Activated effector memory CD4-positive, alpha-beta T cell treated with Interleukin-2 at 50 U/mL for 16 hours (primary cell): ENCODE measurements around the gene PACS1.

Experiments used
- DNase-seq: peaks from one replicate; pipeline ENCODE4 v3.0.0-alpha.2; 2020

PACS1 gene

DNA sequence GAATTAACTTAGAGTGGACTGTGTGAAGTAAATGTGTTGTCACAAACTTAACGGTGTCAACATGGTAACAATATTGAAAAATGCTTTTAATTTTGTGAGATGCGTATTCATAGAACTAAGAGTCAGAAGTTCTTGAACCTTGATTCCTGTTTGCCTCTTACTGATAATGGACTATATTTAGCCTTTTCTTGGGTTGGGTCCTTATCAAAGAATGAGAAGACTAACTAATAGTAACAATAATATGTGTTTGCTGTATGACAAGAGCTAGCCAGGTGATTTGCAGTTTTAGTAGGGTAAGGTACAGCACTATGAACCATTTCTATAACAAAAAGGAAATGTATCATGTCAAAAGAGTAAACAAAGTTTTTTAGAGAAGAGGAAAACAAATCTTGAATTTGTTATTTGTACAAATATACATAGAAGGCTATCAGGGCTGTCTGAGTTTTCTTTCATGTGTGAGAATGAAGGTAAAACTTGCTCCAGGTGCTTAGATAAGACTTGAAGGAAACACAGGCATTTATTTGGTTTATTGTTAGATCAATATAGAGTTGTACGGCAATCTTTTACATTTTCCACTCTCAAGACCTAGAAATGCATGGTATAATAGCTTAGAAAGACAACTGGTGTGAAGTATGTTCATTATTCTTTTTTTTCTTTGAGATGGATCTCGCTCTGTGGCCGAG is 74.1 kb downstream of the PACS1 start:
- no peak for DNase-seq

DNA sequence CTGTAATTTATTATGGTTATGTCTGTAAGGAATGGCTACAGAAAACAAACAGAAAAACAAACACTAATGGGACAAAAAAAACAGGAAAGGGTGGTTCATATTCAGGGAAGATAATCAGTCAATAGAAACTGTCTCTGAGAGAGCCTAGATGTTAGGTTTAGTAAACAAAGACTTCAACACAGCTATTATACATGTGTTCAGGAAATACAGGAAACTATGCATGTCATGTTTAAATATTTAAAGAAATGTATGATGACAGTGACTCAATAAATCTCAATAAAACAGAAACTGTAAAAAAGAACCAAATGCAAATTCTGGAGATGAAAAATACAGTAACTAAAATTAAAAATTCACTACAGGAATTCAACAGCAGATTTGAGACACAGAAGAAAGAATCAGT is 76.0 kb downstream of the PACS1 start:
- no peak for DNase-seq

DNA sequence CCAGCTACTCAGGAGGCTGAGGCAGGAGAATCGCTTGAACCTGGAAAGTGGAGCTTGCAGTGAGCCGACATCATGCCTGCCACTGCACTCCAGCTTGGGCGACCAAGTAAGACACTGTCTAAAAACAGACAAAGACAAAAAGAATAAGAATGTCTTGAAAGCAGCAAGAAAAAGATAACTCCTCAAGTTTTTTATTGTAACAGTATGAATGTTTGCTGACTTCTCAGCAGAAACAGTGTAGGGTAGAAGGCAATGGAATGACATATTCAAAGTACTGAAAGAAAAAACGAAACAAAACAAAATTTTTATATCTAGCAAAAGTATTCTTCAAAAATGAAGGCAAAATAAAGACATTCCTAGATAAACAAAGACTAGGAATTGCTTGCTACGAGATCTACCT is 76.9 kb downstream of the PACS1 start:
- DNase-seq = no peak

DNA sequence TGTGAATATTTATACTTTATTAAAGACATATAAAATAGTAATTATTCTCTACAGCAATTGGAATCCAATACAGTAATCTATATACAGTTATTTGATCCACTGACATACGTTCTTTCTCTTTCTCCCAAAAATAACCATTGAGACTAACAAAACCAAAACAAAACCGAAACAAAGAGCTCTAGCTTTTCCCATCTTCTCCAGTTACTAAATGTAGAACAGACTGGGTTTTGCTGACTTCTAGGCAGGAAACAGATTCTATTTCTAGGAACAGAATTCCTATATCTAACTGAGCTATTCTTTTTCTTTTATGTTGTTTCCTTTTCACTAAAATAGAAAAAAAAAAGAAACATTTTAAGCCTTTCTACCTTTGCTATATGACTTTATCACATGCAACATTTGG is 80.1 kb downstream of the PACS1 start:
- no peak for DNase-seq

DNA sequence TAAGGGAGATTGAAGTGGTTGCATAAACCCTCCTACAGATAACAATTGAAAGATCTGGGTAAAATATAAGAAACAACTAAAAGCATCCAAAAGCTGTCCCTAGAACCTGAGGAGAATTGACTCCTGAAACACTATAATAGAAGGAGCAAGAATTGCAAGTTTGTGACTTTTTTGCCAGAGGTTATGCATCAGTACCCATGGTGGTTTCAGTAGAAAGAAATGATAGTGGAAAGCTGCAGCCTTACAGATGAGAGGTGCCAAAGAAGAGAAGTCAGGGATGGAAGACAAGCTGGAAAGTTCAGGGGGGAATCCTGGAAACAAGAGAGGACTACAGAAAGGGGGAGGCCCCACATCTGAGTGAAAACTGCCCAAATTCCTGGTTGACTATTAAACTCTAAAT is 80.7 kb downstream of the PACS1 start:
- DNase-seq = no peak

DNA sequence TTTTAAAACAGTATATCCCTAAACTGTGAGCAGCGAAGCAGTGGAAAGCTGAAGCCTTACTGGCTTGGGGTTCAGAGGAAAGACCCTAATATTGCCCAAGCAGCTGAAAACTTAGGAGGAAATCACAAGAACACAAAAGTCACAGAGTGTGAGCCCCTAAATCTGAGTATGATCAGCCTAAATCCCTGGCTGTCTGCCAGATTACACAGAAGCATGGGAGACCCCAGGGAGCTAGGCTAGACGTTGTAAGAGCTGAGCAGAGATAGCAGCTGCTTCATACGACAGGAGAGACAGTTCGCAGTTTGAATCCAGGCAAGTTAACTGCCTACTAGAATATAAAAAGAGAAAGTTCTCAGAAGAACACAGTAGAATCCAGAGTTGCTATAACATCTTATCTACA is 81.2 kb downstream of the PACS1 start:
- DNase-seq = no peak

DNA sequence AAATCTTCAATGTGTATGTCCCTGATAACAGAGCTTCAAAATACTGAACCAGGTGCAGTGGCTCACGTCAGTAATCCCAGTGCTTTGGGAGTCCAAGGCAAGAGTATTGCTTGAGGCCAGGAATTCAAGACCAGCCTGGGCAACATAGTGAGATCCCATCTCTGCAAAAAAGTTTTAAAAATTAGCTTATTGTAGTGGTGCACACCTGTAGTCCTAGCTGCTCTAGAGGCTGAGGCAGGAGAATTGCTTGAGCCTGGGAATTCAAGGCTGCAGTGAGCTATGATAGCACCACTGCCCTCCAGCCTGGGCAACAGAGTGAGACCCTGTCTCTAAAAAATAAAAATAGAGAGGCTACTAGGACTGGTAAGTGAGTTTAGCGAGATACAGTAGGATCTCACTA is 84.0 kb downstream of the PACS1 start:
- DNase-seq = no peak

DNA sequence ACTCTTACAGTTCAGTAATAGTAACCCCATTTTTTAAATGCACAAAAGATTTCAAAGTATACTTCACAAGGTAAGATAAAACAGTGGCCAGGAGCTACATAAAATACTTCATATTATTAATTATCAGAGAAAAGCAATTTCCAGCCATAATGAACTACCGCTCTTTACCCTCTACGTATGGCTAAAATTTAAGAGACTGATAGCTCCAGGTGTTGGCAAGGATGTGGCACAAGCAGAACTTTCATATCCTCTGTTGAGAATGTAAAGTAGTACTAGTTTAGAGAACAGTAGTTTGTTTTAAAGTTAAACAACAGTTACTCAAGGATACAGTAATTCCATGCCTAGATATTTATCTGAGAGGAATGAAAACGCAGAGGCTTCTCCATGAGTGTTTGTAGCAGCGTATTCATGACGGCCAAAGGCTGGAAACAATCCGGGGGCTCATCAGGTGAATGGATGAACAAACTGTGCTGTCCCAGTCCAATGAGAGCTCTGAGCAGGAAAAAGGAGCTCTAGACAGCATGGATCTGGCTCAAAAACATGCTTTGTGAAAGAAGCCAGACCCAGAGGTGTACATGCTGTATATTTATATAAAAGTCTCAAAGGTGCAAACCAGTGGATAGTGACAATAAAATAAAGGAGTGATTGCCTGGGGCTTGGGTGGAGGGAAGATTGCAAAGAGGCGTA is 85.5 kb downstream of the PACS1 start:
- no peak for DNase-seq

DNA sequence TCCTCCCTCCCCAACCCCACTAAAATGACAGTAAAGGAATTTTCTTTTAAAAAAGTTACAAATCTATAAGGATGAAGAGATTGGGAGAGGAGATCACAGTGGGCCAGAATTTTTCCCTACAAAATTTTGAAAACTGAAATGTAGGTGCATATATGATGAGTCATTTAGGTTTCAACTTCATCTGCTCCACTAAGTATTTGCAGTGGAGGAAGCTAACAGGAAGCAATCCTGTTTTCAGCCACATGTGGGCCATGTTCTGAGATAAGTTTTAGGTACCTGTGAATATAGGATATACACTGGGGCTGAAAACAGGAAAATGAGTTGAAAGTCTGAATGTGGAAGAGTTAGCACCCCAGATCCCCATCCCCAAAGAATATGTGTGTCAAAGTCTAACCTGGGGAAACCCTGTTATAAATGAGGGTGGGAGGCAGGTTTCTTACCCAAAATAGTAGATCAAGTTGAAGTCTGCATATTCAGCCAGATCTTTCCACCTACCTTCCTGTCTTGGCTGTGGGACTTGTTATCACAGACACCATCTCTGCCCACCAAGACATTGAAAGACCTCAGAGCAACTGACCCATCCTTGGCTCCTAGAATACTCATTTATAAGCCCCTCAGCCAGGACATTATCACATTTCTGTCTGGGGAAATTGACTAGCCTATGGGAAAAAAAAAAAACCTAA is 87.3 kb downstream of the PACS1 start:
- DNase-seq = no peak

DNA sequence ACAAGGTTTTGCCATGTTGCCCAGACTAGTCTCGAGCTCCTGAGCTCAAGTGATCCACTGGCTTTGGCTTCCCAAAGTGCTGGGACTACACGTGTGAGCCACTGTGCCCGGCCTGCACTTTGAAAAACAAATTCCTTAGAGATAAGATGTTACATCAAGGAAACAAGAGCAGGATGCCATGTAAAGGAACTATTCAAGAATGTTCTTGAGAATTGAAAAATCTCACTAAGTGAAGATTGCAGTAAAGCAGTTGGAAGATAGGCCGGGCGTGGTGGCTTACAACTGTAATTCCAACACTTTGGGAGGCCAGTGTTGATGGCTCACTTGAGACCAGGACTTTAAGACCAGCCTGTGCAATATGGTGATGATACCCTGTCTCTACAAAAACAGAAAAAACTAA is 88.1 kb downstream of the PACS1 start:
- DNase-seq = no peak

DNA sequence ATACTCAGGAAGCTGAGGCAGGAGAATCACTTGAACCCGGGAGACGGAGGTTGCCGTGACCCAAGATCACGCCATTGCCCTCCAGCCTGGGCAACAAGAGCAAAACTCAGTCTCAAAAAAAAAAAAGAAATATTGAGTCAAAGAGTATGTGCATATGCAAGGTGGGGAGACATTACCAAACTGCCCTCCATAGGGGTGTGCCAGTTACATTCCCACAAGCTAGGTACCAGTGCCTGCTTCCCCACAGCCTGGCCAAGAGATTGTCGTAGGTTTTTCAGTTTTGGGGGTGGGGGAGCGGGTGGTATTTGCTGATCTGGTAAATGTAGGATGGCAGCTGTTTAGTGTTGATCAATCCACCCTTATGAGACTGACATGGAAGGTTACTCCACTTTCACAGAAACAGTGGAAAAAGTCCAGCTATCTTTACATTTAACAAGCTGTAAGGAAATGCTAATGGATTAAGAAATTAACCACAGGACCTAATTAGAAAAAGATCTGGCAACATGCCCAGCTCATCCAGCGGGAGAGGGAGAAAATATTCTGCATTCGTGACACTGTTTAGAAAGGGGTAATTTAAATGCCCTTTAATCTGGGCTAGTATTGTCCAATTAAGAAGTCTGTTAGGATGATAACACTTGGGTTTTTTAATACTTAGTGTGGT is 89.4 kb downstream of the PACS1 start:
- DNase-seq = no peak

DNA sequence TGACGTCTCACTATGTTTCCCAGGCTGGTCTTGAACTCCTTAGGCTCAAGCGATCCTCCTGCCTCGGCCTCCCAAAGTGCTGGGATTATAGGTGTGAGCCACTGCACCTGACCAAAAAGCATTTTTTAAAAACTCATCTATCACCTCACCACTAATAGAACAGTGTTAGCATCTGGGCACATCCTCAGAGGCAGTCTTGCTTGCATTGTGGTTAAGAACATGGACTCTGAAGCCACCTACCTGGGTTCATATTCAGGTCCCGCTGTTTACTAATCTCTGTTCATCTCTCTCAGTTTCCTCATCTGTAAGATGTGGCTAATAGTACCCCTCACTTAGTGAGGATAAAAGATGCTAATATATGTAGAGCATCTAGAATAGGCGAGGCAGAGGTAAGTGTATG is 90.6 kb downstream of the PACS1 start:
- no peak for DNase-seq

DNA sequence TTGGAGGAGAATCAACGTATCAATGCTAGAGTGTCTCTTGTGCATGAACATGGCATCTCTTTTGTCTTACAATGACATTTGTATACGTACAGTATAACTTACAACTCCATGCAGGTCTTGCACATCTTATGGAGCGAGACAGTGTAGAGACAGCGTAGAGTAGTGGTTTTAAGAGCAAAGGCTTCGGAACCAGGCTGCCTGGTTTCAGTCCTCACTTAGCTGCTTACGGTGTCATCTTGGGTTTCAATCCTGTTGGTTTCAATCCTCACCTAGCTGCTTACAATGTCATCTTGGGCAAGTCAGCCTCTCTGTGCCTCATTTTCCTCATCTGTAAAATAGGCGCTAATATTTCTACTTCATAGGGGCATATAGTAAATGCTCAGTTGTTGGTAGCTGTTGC is 98.2 kb downstream of the PACS1 start:
- DNase-seq = no peak

DNA sequence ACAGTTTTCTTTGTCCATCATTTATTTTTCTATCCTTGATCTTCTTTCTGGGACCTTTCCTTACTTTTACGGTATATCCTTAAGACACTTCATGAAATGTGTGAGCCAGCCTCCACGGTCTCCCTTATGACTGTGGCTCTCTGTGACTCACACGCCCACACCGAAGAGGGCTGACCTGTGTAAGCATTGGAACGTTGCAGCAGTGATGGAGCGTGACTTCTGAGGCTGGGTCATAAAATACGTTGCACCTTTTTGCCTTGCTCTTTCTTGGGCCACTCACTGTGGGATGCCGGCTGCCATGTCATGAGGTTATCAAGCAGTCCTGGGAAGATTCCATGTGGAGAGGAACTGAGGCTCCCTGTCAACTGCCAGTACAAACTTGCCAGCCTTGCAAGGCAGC is 102.1 kb downstream of the PACS1 start:
- no peak for DNase-seq

DNA sequence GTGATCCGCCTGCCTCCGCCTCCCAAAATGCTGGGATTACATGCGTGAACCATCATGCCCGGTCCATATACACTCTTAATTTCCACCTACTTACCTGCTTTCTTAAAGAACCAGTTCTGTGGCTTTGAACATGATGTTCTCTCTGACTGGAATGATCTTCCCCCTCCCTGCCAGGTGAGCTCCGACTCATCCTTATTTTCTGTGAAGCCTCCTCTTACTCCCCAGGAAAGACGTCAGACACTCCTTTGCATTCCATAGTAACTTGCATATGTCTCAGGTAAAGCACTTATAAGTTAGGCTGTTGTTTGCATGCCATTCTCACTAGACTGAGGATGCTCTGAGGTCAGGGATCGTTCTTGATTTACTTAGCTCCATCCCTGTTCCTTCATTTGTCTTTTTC is 106.6 kb downstream of the PACS1 start:
- DNase-seq = no peak

DNA sequence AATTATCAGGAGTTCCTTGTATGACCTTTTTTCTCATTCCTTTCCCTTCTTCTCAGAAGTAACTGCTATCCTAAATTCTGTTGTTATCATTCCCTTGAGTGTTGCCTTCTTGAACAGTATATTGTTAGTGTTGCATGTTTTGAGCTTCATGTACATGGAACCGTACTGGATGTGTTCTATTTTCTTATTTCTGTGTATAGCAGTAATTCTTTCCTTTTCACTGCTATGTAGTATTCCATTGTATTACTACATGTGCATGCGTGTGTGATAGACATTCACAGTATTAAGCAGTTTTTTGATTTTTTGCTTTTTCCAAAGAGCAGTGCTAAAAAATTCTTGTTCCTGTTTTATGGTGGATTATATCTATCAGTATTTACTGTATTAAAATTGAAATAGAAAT is 108.1 kb downstream of the PACS1 start:
- no peak for DNase-seq

DNA sequence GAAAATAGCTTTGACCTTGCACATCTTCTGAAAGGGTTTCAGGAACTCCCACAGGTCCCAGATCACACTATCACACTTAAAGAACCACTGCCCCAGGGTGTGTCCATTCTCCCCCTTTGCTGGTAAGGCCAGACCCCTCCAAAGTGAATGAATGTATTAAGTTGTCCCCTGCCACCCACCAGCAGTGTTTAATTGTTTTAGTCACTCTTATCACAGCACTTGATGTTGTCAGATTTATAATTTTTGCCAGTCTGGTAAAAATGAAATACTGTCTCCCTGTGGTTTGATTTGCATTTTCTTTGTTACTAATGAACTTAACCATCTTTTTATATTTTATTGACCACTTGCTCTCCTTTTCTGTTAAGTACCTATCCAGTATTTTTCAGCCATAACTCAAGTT is 108.8 kb downstream of the PACS1 start:
- DNase-seq = no peak

DNA sequence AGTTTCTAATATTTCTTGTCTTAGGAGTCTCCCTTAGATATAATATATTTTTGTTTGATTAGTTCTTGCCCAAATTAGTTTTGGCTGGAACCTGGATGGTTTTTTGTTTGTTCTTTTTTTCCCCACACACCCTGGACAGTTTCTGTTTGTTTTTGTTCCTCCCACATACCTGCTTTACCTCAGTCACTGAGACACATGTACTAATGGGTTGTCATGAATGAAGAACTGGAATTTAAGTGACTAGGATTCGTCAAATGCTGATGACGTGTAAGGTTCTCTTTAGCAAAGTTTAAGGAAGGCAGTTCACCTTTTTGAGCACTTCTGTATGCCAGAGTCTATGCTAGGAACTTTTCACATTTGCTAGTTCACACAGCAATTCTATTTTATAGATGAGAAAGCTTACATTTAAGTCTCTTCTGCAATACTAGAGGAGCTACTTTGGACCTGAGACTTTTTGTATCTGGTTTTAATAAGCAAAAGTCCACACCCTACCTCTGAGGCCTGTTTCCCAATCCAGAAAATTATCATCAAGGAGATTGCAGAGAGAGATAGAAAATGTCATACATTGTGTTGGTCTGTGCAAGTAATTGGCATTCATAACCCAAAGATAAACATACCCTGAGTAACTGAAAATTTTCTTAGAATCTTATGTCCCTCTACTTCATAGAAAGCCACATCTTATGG is 111.7 kb downstream of the PACS1 start:
- no peak for DNase-seq

DNA sequence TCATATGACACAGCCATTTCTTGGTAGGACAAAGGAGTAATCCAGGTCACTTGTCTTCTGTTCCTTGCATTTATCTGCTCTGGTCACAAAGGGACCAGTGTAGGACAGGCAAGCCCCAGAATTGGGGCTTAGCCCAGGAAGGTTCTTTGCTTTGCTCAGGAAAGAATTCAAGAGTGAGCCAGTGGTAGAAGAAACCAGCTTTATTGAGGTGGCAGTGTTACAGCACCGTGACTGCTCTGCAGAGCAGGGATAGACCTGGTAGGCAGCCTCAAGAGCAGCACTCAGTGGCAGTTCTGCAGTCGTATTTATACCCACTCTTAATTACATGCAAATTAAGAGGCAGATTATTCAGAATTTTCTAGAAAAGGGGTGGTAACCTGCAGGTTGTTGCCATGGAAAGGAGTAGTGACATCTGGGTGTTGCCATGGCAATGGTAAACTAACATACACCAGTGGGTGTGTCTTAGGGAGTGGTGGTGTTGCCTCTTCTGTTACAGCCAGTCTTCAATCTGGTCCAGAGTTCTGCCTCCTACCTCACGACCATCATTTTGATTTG is 113.5 kb downstream of the PACS1 start:
- no peak for DNase-seq

DNA sequence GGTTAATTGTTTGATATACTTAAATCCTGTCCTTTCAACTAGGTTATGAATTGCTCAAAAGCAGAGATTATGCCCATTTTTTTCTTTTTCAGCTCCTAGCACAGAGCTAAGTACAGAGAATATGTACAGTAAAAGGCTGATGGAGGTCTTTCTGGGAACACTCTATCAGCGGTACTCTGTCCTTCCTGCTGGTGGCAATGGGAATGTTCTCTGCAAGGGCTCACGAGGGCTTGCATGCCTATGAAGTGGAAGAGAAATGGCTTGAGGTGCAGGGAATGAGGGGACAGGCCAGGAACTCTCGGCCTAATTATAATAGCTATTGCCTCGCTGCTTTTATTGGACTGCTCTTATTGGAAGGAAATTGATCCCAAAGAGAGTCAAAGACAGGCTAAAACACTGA is 114.7 kb downstream of the PACS1 start:
- DNase-seq = no peak

DNA sequence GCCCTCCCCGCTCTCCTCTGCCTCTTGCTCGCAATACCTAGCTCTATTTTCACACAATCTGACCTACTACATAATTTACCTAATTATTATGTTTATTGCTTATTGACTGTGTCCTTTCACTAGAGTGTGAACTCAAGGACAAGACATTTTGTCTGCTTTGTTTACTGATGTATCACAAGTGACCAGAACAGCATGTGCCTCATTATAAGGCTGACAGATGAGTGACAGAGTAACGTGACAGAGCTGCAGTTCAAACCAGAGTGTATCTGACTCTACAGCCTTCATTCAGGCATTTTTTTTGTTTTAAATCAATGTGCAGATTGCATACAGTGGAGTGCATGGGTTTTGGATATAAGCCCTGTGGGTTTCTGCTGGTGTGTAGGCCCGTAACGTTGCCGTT is 116.4 kb downstream of the PACS1 start:
- no peak for DNase-seq

DNA sequence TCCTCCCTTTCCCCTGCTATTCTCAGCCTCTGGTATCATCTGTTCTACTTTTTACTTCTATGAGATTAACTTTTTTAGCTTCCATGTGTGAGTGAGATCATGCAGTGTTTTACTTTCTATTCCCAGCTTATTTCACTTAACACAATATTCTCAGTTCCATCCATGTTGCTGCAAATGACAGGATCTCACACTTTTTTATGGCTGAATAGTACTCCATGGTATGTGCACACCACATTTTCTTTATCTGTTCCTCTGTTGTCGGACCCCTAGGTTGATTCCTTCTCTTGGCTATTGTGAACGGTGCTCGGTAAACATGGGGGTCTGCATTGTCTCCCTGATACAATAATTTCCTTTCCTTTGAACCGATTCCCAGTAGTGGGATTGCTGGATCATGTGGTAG is 117.4 kb downstream of the PACS1 start:
- no peak for DNase-seq

DNA sequence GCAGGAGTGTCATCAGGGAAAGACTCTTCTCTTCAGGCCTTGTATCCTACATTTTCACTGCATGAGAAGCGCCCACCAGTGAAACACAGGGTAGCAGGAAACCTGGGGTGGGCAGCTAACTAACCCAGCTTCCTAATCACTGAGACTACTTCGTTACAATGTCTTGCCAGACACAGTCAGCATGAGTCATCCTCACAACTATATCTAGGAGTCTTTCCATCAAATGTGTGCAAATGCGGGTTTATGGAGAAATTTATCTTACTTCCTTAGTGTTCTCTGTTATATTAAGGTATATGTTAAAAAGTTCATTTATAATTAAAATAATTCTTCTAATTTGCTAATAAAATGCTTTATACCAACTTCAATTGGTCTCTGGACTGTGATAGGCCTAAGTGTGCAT is 118.5 kb downstream of the PACS1 start:
- DNase-seq = no peak
